Measurements from ENCODE around the gene THEMIS.

The THEMIS gene

GRCh38 chr6:127833336-127833735 lies 67.5 kb downstream of the THEMIS start:
- no peak for TF ChIP-seq ZBTB7A (IDR thresholded peaks at IDR 0.05; ENCODE audit: low read depth)
- no peak for TF ChIP-seq TEAD4 (IDR thresholded peaks at IDR 0.05)

DNA sequence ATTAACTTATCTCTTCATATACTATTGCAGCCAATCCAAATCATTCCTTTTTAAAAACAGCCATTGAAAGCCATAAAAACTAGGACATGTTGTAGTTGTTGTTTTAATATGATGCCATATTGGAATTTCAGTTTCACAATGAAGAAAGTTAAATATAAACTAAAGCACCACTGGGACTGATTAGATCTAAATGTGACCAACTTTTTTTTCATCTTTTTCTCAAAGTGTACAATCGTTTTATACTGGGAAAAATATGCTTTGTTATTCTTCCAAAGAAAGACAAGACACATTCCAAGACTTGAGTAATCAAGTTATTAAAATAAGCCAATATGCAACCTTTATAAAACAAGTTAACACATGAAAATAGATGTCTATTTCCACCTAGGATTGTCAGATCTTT lies 68.5 kb downstream of the THEMIS start:
- TF ChIP-seq EP300 (IDR thresholded peaks at IDR 0.05; ENCODE audit: borderline replicate concordance): no peak
- no peak for TF ChIP-seq YY1 (IDR thresholded peaks at IDR 0.05; ENCODE audit: low read depth)
- TF ChIP-seq, protein P1, sequence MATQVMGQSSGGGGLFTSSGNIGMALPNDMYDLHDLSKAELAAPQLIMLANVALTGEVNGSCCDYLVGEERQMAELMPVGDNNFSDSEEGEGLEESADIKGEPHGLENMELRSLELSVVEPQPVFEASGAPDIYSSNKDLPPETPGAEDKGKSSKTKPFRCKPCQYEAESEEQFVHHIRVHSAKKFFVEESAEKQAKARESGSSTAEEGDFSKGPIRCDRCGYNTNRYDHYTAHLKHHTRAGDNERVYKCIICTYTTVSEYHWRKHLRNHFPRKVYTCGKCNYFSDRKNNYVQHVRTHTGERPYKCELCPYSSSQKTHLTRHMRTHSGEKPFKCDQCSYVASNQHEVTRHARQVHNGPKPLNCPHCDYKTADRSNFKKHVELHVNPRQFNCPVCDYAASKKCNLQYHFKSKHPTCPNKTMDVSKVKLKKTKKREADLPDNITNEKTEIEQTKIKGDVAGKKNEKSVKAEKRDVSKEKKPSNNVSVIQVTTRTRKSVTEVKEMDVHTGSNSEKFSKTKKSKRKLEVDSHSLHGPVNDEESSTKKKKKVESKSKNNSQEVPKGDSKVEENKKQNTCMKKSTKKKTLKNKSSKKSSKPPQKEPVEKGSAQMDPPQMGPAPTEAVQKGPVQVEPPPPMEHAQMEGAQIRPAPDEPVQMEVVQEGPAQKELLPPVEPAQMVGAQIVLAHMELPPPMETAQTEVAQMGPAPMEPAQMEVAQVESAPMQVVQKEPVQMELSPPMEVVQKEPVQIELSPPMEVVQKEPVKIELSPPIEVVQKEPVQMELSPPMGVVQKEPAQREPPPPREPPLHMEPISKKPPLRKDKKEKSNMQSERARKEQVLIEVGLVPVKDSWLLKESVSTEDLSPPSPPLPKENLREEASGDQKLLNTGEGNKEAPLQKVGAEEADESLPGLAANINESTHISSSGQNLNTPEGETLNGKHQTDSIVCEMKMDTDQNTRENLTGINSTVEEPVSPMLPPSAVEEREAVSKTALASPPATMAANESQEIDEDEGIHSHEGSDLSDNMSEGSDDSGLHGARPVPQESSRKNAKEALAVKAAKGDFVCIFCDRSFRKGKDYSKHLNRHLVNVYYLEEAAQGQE (IDR thresholded peaks at IDR 0.05; ENCODE audit: low read depth): no peak
- no peak for TF ChIP-seq USF1 (IDR thresholded peaks at IDR 0.05)

DNA sequence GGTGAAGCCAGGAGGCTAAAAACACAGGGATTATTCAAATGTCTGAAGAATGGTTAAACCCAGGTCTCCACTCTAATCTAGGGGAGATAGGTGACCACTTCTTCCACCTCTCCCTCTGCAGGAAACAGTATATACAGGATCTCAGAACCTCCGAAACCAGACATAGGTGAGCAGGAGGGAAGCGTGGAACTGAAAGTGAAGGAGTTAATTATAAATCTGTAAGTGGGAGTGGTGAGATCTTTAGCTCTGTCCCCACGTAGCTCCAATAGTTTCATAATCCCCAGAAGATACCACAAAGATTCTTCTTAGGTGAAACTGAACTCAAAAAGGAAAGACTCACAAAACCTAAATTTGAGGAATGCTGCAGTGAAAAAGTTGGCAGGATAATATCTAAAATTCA lies 76.8 kb downstream of the THEMIS start:
- TF ChIP-seq RAD21 (IDR thresholded peaks at IDR 0.05; ENCODE audit: low read depth) (no peak), TAF1 (IDR thresholded peaks at IDR 0.05; ENCODE audit: low read depth) (no peak), TCF12 (IDR thresholded peaks at IDR 0.05; ENCODE audit: low read depth) (no peak), ZBTB7A (IDR thresholded peaks at IDR 0.05; ENCODE audit: low read depth) (no peak), TEAD4 (IDR thresholded peaks at IDR 0.05) (no peak), FOXM1 (IDR thresholded peaks at IDR 0.05; ENCODE audit: borderline replicate concordance, low read depth) (no peak), CEBPB (IDR thresholded peaks at IDR 0.05) (no peak), NFIC (IDR thresholded peaks at IDR 0.05) (no peak), CREB1 (IDR thresholded peaks at IDR 0.05; ENCODE audit: low read depth) (no peak), USF1 (IDR thresholded peaks at IDR 0.05) (no peak), EGR1 (IDR thresholded peaks at IDR 0.05) (no peak), MAX (IDR thresholded peaks at IDR 0.05) (no peak), YY1 (IDR thresholded peaks at IDR 0.05; ENCODE audit: low read depth) (no peak)
- TF ChIP-seq, protein P1 (IDR thresholded peaks at IDR 0.05; ENCODE audit: low read depth): no peak

- TF ChIP-seq TAF1 (IDR thresholded peaks at IDR 0.05; ENCODE audit: low read depth) (no peak), ZBTB7A (IDR thresholded peaks at IDR 0.05; ENCODE audit: low read depth) (no peak), CREB1 (IDR thresholded peaks at IDR 0.05; ENCODE audit: low read depth) (no peak), USF1 (IDR thresholded peaks at IDR 0.05) (no peak), TCF12 (IDR thresholded peaks at IDR 0.05; ENCODE audit: low read depth) (no peak), FOXM1 (IDR thresholded peaks at IDR 0.05; ENCODE audit: borderline replicate concordance, low read depth) (no peak), EP300 (IDR thresholded peaks at IDR 0.05; ENCODE audit: borderline replicate concordance) (no peak), EGR1 (IDR thresholded peaks at IDR 0.05) (no peak), RAD21 (IDR thresholded peaks at IDR 0.05; ENCODE audit: low read depth) (no peak), MAX (IDR thresholded peaks at IDR 0.05) (no peak), CEBPB (IDR thresholded peaks at IDR 0.05) (no peak), NFIC (IDR thresholded peaks at IDR 0.05) (no peak)
- TF ChIP-seq, protein P1 (IDR thresholded peaks at IDR 0.05; ENCODE audit: low read depth): no peak
Measured at GRCh38 chr6:127821431-127821830, 79.4 kb downstream of the THEMIS start.

GRCh38 chr6:127818149-127818548 lies 82.7 kb downstream of the THEMIS start:
- TF ChIP-seq, protein P1 (IDR thresholded peaks at IDR 0.05; ENCODE audit: low read depth): no peak
- TF ChIP-seq MAX (IDR thresholded peaks at IDR 0.05) (no peak), EP300 (IDR thresholded peaks at IDR 0.05; ENCODE audit: borderline replicate concordance) (no peak), ZBTB7A (IDR thresholded peaks at IDR 0.05; ENCODE audit: low read depth) (no peak), RAD21 (IDR thresholded peaks at IDR 0.05; ENCODE audit: low read depth) (no peak)
